Coronary artery (tissue), 2 donors: ENCODE data around the gene KRTAP10-9.
"Not testable (repeated sequence)": the region's sequence is repeated elsewhere in the genome, so short reads cannot be mapped to it uniquely, and the experiment has no call there.

ENCODE experiments used
- DNase-seq: peaks from one replicate; pipeline ENCODE4 v3.0.0-alpha.2; 2017; ENCODE audit warnings: low spot score
- H3K27ac ChIP-seq, 2 donors: fragments of 200-600 bp; sonication (generic); one replicate each; pipeline ENCODE4 v1.5.1; 2016 to 2019
- H3K4me3 ChIP-seq: fragments of 200-600 bp; sonication (generic); 2 replicates; pipeline ENCODE4 v1.5.1; 2016; ENCODE audit warnings: mild to moderate bottlenecking, moderate library complexity
- CTCF ChIP-seq: fragments of 200-600 bp; sonication (generic); IDR thresholded peaks from one replicate; pipeline ENCODE4 v1.5.1; 2019; ENCODE audit warnings: antibody characterized with exemption

The KRTAP10-9 gene

GRCh38 chr21:44606495-44606894, 20.4 kb upstream of the KRTAP10-9 start:
- DNase-seq = no peak
- no peak overlapping the region for H3K27ac ChIP-seq
- H3K4me3 ChIP-seq = no peak overlapping the region
- TF ChIP-seq CTCF = no peak

GRCh38 chr21:44609193-44609592, 17.7 kb upstream of the KRTAP10-9 start:
- Histone ChIP-seq H3K4me3 (no peak overlapping the region), H3K27ac (no peak overlapping the region)
- TF ChIP-seq CTCF = no peak
- no peak for DNase-seq

GRCh38 chr21:44610157-44610843, 16.6 kb upstream of the KRTAP10-9 start:
- not testable (repeated sequence) for H3K27ac ChIP-seq, H3K4me3 ChIP-seq, DNase-seq

- DNase-seq = no peak
- no peak overlapping the region for H3K4me3 ChIP-seq
- TF ChIP-seq CTCF = no peak
- H3K27ac ChIP-seq = no peak overlapping the region
Measured at GRCh38 chr21:44611551-44611950, 15.3 kb upstream of the KRTAP10-9 start.

GRCh38 chr21:44612029-44612486, 14.8 kb upstream of the KRTAP10-9 start, which contains the start of gene KRTAP10-8:
Gene KRTAP10-8, plus strand, starts transcription at chr21:44612079. Its CDS starts 22 bp downstream, at chr21:44612101.
- no peak for DNase-seq
- no peak within 1 kb of the TSS for H3K27ac ChIP-seq
- no peak within 1 kb of the TSS for H3K4me3 ChIP-seq
- TF ChIP-seq CTCF = no peak

GRCh38 chr21:44612669-44613229, 14.1 kb upstream of the KRTAP10-9 start:
- TF ChIP-seq CTCF = no peak
- H3K27ac ChIP-seq = no peak overlapping the region
- no peak for DNase-seq
- no peak overlapping the region for H3K4me3 ChIP-seq

- no peak overlapping the region for H3K4me3 ChIP-seq
- TF ChIP-seq CTCF = no peak
- no peak for DNase-seq
- H3K27ac ChIP-seq = no peak overlapping the region
Measured at GRCh38 chr21:44613386-44614155, 13.3 kb upstream of the KRTAP10-9 start.
